Stimulated activated CD8-positive, alpha-beta memory T cell treated with anti-CD3 and anti-CD28 coated beads, Interleukin-12 subunit alpha, Interleukin-12 subunit beta, amount 100 ng/mL, for 1 hour (primary cell): Measurements from ENCODE around the gene OGFR.

ENCODE experiments used
- DNase-seq: peaks from one replicate; pipeline ENCODE4 v3.0.0-alpha.2; 2020; ENCODE audit warnings: low read depth

The OGFR gene

GRCh38 chr20:62784497-62784896 is 20.1 kb upstream of the OGFR start:
- DNase-seq, result no peak

GRCh38 chr20:62785393-62785792 is 19.2 kb upstream of the OGFR start:
- no peak for DNase-seq

GRCh38 chr20:62786157-62786556 is 18.5 kb upstream of the OGFR start:
- no peak for DNase-seq

- DNase-seq, result no peak
These were observed 17.3 kb upstream of the OGFR start for GRCh38 chr20:62787321-62787720.

- DNase-seq, result no peak
These were observed 16.8 kb upstream of the OGFR start for GRCh38 chr20:62787866-62788265.

- no peak for DNase-seq
These were observed 16.0 kb upstream of the OGFR start for GRCh38 chr20:62788607-62789006.

- DNase-seq, result no peak
These were observed 14.6 kb upstream of the OGFR start for GRCh38 chr20:62790075-62790474.

GRCh38 chr20:62791301-62792181 is 13.1 kb upstream of the OGFR start:
- DNase-seq, result no peak

GRCh38 chr20:62792182-62792939 is 12.3 kb upstream of the OGFR start:
- DNase-seq, result no peak

GRCh38 chr20:62792940-62793756 is 11.5 kb upstream of the OGFR start:
- no peak for DNase-seq

GRCh38 chr20:62793757-62794006 is 11.0 kb upstream of the OGFR start:
- DNase-seq, result no peak

GRCh38 chr20:62794007-62794724 is 10.5 kb upstream of the OGFR start:
- DNase-seq, result peak; percentile 88

GRCh38 chr20:62795023-62795761 is 9.4 kb upstream of the OGFR start:
- no peak for DNase-seq

- no peak for DNase-seq
These were observed 7.7 kb upstream of the OGFR start for GRCh38 chr20:62796699-62797491.

GRCh38 chr20:62797671-62798532 is 6.7 kb upstream of the OGFR start:
- no peak for DNase-seq

- no peak for DNase-seq
These were observed 5.6 kb upstream of the OGFR start for GRCh38 chr20:62799036-62799435.

GRCh38 chr20:62799459-62799858 is 5.2 kb upstream of the OGFR start:
- DNase-seq, result no peak

GRCh38 chr20:62799873-62800272 is 4.8 kb upstream of the OGFR start:
- DNase-seq, result no peak
